HCT116 (cell line): Measurements from ENCODE around the gene AOPEP.

Experiments
- CEBPB ChIP-seq: IDR thresholded peaks from 2 replicates; pipeline ENCODE4 v1.6.1; 2012; ENCODE audit warnings: low read depth
- EZH2 ChIP-seq: fragments of 200-600 bp; sonication (generic); IDR thresholded peaks from 2 replicates; pipeline ENCODE4 v1.6.1; 2017; ENCODE audit warnings: antibody characterized with exemption, mixed run types
- EZH2phosphoT487 ChIP-seq: fragments of 200-600 bp; IDR thresholded peaks from 2 replicates; pipeline ENCODE4 v1.6.1; 2018; ENCODE audit warnings: antibody characterized with exemption, borderline replicate concordance
- POLR2A ChIP-seq: IDR thresholded peaks from 2 replicates; pipeline ENCODE4 v1.7.0; 2011; ENCODE audit warnings: borderline replicate concordance; ENCODE audit not compliant: insufficient read depth, insufficient read length; ENCODE audit errors: extremely low read depth
- POLR2AphosphoS5 ChIP-seq: IDR thresholded peaks from 2 replicates; pipeline ENCODE4 v1.6.1; 2011; ENCODE audit warnings: mild to moderate bottlenecking, low read depth, low read length, moderate library complexity
- SIN3A ChIP-seq: IDR thresholded peaks from 2 replicates; pipeline ENCODE4 v1.6.1; 2012; ENCODE audit warnings: low read depth
- YY1 ChIP-seq: IDR thresholded peaks from 2 replicates; pipeline ENCODE4 v1.6.1; 2011; ENCODE audit warnings: low read length, low read depth, moderate library complexity, mild to moderate bottlenecking; ENCODE audit not compliant: insufficient replicate concordance; ENCODE audit errors: extremely low read depth
- ZNF274 ChIP-seq: fragments of 200-500 bp; sonication (Bioruptor generic); IDR thresholded peaks from 2 replicates; pipeline ENCODE4 v1.6.1; 2014; ENCODE audit warnings: mild to moderate bottlenecking, low read depth, low read length, inconsistent platforms
- TF ChIP-seq, protein P1 (sequence below), 3 experiments: fragments of 200-600 bp in 1 of 3; sonication (generic) in 1 of 3; IDR thresholded peaks in 2 of 3; conservative IDR thresholded peaks in 1 of 3; 2 replicates each; pipeline ENCODE4 v1.5.1; 2012 to 2017; ENCODE audit warnings: low read depth in 2 of 3, low read length in 2 of 3, antibody characterized with exemption in 1 of 3, borderline replicate concordance in 1 of 3, control low read depth in 1 of 3, mild to moderate bottlenecking in 1 of 3, mixed read lengths in 1 of 3, mixed run types in 1 of 3, moderate library complexity in 1 of 3; ENCODE audit not compliant: insufficient read depth in 1 of 3
- TF ChIP-seq, protein P2 (sequence below): IDR thresholded peaks from 2 replicates; pipeline ENCODE4 v1.6.1; 2012
- TF ChIP-seq, protein P3 (sequence below): IDR thresholded peaks from 2 replicates; pipeline ENCODE4 v1.6.1; 2012; ENCODE audit warnings: low read depth

DNA sequence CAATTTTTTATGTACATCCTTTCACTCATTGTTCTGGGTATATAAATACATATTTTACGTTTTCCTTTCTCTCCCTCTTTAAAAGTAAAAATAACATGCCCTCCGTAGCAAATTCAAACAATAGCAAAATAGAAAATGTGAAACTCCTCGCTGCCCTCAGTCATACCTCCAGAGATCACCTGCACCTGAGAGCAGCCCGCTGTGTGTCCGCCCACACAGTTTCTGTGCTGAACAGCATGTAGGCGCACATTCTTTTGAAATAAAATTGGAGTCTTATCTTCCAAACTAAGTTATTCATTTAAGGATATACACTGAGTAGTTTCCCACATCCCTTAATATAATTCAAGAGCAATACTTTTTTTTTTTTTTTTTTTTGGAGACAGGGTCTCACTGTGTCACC is 255.7 kb downstream of the AOPEP start:
- no peak for TF ChIP-seq POLR2AphosphoS5
- no peak for TF ChIP-seq EZH2
- TF ChIP-seq, protein P1, sequence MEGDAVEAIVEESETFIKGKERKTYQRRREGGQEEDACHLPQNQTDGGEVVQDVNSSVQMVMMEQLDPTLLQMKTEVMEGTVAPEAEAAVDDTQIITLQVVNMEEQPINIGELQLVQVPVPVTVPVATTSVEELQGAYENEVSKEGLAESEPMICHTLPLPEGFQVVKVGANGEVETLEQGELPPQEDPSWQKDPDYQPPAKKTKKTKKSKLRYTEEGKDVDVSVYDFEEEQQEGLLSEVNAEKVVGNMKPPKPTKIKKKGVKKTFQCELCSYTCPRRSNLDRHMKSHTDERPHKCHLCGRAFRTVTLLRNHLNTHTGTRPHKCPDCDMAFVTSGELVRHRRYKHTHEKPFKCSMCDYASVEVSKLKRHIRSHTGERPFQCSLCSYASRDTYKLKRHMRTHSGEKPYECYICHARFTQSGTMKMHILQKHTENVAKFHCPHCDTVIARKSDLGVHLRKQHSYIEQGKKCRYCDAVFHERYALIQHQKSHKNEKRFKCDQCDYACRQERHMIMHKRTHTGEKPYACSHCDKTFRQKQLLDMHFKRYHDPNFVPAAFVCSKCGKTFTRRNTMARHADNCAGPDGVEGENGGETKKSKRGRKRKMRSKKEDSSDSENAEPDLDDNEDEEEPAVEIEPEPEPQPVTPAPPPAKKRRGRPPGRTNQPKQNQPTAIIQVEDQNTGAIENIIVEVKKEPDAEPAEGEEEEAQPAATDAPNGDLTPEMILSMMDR (IDR thresholded peaks at IDR 0.05 in 2 of 3, conservative IDR thresholded peaks at IDR 0.05 in 1 of 3; ENCODE audit: borderline replicate concordance in 1 of 3, insufficient read depth in 1 of 3, low read depth in 2 of 3, low read length in 2 of 3) = no peak
- no peak for TF ChIP-seq CEBPB
- TF ChIP-seq POLR2A = no peak
- TF ChIP-seq, protein P2, sequence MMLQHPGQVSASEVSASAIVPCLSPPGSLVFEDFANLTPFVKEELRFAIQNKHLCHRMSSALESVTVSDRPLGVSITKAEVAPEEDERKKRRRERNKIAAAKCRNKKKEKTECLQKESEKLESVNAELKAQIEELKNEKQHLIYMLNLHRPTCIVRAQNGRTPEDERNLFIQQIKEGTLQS = no peak
- TF ChIP-seq, protein P3, sequence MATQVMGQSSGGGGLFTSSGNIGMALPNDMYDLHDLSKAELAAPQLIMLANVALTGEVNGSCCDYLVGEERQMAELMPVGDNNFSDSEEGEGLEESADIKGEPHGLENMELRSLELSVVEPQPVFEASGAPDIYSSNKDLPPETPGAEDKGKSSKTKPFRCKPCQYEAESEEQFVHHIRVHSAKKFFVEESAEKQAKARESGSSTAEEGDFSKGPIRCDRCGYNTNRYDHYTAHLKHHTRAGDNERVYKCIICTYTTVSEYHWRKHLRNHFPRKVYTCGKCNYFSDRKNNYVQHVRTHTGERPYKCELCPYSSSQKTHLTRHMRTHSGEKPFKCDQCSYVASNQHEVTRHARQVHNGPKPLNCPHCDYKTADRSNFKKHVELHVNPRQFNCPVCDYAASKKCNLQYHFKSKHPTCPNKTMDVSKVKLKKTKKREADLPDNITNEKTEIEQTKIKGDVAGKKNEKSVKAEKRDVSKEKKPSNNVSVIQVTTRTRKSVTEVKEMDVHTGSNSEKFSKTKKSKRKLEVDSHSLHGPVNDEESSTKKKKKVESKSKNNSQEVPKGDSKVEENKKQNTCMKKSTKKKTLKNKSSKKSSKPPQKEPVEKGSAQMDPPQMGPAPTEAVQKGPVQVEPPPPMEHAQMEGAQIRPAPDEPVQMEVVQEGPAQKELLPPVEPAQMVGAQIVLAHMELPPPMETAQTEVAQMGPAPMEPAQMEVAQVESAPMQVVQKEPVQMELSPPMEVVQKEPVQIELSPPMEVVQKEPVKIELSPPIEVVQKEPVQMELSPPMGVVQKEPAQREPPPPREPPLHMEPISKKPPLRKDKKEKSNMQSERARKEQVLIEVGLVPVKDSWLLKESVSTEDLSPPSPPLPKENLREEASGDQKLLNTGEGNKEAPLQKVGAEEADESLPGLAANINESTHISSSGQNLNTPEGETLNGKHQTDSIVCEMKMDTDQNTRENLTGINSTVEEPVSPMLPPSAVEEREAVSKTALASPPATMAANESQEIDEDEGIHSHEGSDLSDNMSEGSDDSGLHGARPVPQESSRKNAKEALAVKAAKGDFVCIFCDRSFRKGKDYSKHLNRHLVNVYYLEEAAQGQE = no peak
- TF ChIP-seq SIN3A = no peak
- TF ChIP-seq ZNF274 = no peak
- TF ChIP-seq EZH2phosphoT487 = no peak
- no peak for TF ChIP-seq YY1
